Anterior cingulate cortex (tissue), 58 donors: ENCODE results near the gene HLF.

ENCODE experiments used
- DNase-seq, 58 donors: peaks; one replicate each; lab custom pipeline; 2025; lab: John Stamatoyannopoulos, UW

Gene HLF

GRCh38 chr17:55304171-55304859 is 39.6 kb downstream of the HLF start:
- DNase-seq, result no peak

- DNase-seq, result no peak
These were observed 40.7 kb downstream of the HLF start for GRCh38 chr17:55305321-55306087.

GRCh38 chr17:55307879-55308278 is 43.1 kb downstream of the HLF start:
- no peak for DNase-seq

GRCh38 chr17:55308613-55309391 is 44.0 kb downstream of the HLF start:
- no peak for DNase-seq

- DNase-seq, result no peak
These were observed 47.1 kb downstream of the HLF start for GRCh38 chr17:55311767-55312375.

GRCh38 chr17:55312852-55313251 is 48.1 kb downstream of the HLF start:
- no peak for DNase-seq

GRCh38 chr17:55314061-55314783 is 49.5 kb downstream of the HLF start:
- no peak for DNase-seq

- no peak for DNase-seq
These were observed 50.2 kb downstream of the HLF start for GRCh38 chr17:55314784-55315491.

GRCh38 chr17:55316499-55316898 is 51.7 kb downstream of the HLF start:
- DNase-seq, result no peak

GRCh38 chr17:55317284-55317683 is 52.5 kb downstream of the HLF start:
- no peak for DNase-seq

- DNase-seq, result no peak
These were observed 53.3 kb downstream of the HLF start for GRCh38 chr17:55318081-55318480.

- no peak for DNase-seq
These were observed 54.1 kb downstream of the HLF start for GRCh38 chr17:55318715-55319487.

GRCh38 chr17:55319933-55320593 is 55.3 kb downstream of the HLF start:
- no peak for DNase-seq

- DNase-seq, result peak in 39 of 58 donors; percentile 3 to 72 (median 20)
These were observed 56.0 kb downstream of the HLF start for GRCh38 chr17:55320594-55321426.

- DNase-seq, result no peak
These were observed 56.8 kb downstream of the HLF start for GRCh38 chr17:55321427-55322060.

- DNase-seq, result no peak
These were observed 57.8 kb downstream of the HLF start for GRCh38 chr17:55322453-55322985.
